SK-N-SH treated with all-trans-retinoic acid at 6 μM for 48 hours (cell line): Measurements from ENCODE around the gene KSR2.

Experiments
- ARNTL ChIP-seq: fragments of 450-650 bp; formaldehyde crosslinking; IDR thresholded peaks from 2 replicates; pipeline ENCODE4 v1.5.0; 2020; ENCODE audit warnings: low read depth, mild to moderate bottlenecking, moderate library complexity, borderline replicate concordance
- OSR1 ChIP-seq: fragments of 250-450 bp; sonication (Bioruptor Pico); IDR thresholded peaks from 2 replicates; pipeline ENCODE4 v1.8.0; 2022; ENCODE audit warnings: moderate library complexity, mild to moderate bottlenecking, inconsistent platforms
- RARB ChIP-seq: fragments of 250-450 bp; sonication (Bioruptor Pico); IDR thresholded peaks from 2 replicates; pipeline ENCODE4 v1.8.0; 2021; ENCODE audit warnings: mild to moderate bottlenecking, moderate library complexity

- no peak for TF ChIP-seq ARNTL (CRISPR knock-in tag)
- TF ChIP-seq OSR1 (CRISPR knock-in tag), result no peak
- TF ChIP-seq RARB, result no peak
These were observed 429.9 kb downstream of the KSR2 start for GRCh38 chr12:117538926-117539325.
